ENCODE data around the gene EML4. TPM values are rescaled to one million over a fixed set of nuclear protein-coding genes. Genes with fewer than 3 reads are reported as not detected.

The EML4 gene
- total RNA-seq, 4 donors from 2014 or later = 14.5 to 23.2 (median 17.8) TPM

DNA sequence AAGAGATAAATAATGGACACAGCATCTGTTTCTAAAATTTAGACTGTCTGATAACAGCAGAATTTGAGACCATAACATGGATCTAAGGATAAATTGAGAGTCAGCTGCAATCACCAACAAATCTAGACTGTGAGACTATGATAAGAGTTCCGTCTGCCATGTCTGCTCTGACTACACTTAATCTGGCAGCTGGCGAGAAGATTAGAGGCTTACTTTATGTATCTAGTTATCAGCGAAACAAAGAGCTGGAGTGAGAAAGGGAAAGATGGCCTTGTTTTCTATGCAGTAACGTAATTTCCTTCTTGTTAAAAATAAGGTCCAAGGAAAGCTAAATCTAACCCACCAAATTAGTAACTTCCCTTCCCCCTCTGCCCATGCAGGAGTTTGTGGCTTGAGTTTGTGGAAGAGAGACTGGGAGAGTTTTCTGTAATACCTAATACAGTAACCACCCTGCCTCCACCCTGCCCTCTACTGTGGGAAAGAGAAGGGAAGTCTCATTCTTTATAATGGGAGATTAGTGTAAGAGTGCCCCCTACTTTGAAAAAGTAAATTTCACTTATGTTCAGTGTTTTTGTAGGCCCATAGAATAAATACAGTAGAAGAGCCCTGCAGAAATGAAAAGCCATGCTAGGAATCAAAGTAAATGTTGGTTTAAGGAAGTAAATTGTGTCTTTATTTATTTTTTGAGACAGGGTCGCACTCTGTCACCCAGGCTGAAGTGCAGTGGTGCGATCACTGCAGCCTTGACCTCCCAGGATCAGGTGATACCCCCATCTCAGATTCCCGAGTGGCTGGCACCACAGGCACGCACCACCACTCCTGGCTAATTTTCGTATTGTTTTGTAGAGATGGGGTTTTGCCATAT is 27.5 kb downstream of the EML4 start:
- Histone ChIP-seq H3K4me1 (peaks cover 12 to 32% (median 27%) of the 10 kb centered on the region in 4 donors), H3K36me3 (no peaks in the 10 kb centered on the region), H3K4me3 (no peak overlapping the region), H3K9me3 (no peaks in the 10 kb centered on the region), H3K27me3 (no peaks in the 10 kb centered on the region), H3K27ac (replicated peaks in 1 of 4) (no peak overlapping the region)
- WGBS = 93% methylated on average over 9 of the region's 9 CpGs
- intact Hi-C loops (cut with DNase I) = loop anchor here (5.0 kb wide), 1 partner anchor 99 kb away; no protein-coding TSS in a partner anchor
- TF ChIP-seq EP300 (IDR thresholded peaks at IDR 0.05) (no peak), POLR2A (IDR thresholded peaks at IDR 0.05; ENCODE audit: low read depth) (no peak), POLR2AphosphoS5 (IDR thresholded peaks at IDR 0.05) (no peak)
- TF ChIP-seq, protein P1, sequence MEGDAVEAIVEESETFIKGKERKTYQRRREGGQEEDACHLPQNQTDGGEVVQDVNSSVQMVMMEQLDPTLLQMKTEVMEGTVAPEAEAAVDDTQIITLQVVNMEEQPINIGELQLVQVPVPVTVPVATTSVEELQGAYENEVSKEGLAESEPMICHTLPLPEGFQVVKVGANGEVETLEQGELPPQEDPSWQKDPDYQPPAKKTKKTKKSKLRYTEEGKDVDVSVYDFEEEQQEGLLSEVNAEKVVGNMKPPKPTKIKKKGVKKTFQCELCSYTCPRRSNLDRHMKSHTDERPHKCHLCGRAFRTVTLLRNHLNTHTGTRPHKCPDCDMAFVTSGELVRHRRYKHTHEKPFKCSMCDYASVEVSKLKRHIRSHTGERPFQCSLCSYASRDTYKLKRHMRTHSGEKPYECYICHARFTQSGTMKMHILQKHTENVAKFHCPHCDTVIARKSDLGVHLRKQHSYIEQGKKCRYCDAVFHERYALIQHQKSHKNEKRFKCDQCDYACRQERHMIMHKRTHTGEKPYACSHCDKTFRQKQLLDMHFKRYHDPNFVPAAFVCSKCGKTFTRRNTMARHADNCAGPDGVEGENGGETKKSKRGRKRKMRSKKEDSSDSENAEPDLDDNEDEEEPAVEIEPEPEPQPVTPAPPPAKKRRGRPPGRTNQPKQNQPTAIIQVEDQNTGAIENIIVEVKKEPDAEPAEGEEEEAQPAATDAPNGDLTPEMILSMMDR (IDR thresholded peaks at IDR 0.05) = peak; percentile 38 to 50 (median 47)
- no peak for DNase-seq (ENCODE audit: extremely low spot score)

DNA sequence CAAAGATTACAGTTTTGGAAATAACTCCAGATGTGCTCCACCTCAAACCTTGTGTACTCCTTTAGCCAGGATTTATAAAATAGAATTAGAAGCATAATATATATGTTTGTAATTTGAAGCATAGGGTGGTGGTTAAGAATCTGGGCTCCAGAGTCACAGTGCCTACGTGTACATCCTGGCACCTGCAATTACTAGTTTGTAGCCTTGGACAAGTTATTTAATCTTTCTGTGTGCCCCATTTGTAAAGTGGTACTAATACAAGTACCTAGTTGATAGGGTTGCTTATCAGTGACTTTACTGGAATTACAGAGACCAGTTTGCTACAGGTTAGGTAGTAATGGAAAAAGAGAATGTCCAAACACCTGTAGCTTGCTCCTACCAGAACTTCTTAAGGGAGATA is 28.6 kb downstream of the EML4 start:
- H3K4me3 ChIP-seq = no peak overlapping the region
- H3K27me3 ChIP-seq = no peaks in the 10 kb centered on the region
- H3K36me3 ChIP-seq = no peaks in the 10 kb centered on the region
- no peak overlapping the region for H3K27ac ChIP-seq (replicated peaks in 1 of 4)
- H3K4me1 ChIP-seq = peaks cover 12 to 29% (median 24%) of the 10 kb centered on the region in 4 donors
- 94% methylated on average over 1 of the region's 1 CpG for WGBS
- no peak for DNase-seq (ENCODE audit: extremely low spot score)
- no peaks in the 10 kb centered on the region for H3K9me3 ChIP-seq
- TF ChIP-seq POLR2A (IDR thresholded peaks at IDR 0.05; ENCODE audit: low read depth) (no peak), EP300 (IDR thresholded peaks at IDR 0.05) (no peak), POLR2AphosphoS5 (IDR thresholded peaks at IDR 0.05) (no peak)
- TF ChIP-seq, protein P1 (IDR thresholded peaks at IDR 0.05) = no peak
- intact Hi-C loops (cut with DNase I) = loop anchor here (5.0 kb wide), 1 partner anchor 100 kb away; no protein-coding TSS in a partner anchor

- H3K27ac ChIP-seq (replicated peaks in 1 of 4) = no peak overlapping the region
- H3K9me3 ChIP-seq = no peaks in the 10 kb centered on the region
- DNase-seq (ENCODE audit: extremely low spot score) = no peak
- no peaks in the 10 kb centered on the region for H3K36me3 ChIP-seq
- peaks cover 7 to 23% (median 18%) of the 10 kb centered on the region in 4 donors for H3K4me1 ChIP-seq
- H3K27me3 ChIP-seq = no peaks in the 10 kb centered on the region
- no peak overlapping the region for H3K4me3 ChIP-seq
- intact Hi-C loops (cut with DNase I) = loop anchor here (5.0 kb wide), 1 partner anchor 101 kb away; no protein-coding TSS in a partner anchor
- TF ChIP-seq EP300 (IDR thresholded peaks at IDR 0.05) = no peak
- TF ChIP-seq, protein P1 (IDR thresholded peaks at IDR 0.05) = no peak
Measured at GRCh38 chr2:42198466-42198865, 29.3 kb downstream of the EML4 start.

DNA sequence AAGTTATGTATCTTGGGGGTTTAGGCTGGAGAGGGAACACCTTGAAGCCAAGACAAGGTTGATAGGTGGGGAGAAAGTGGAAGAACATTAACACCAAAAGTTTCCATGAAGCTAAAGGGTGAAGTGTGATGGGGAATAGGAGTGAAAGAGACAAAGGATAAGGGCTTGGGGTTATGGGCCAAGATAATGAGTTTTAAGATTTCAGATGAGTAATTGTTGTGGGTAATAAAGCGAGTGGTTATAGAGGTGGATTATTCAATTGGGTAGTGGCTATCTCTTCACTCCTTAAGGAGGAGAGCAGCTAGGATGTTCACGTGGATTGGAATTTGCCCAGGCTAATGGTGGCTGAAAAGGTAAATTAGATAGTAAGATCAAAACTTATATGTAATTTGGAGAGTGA is 29.8 kb downstream of the EML4 start:
- no peaks in the 10 kb centered on the region for H3K9me3 ChIP-seq
- no peaks in the 10 kb centered on the region for H3K36me3 ChIP-seq
- WGBS = 94% methylated on average over 2 of the region's 2 CpGs
- H3K4me3 ChIP-seq = no peak overlapping the region
- H3K27ac ChIP-seq (replicated peaks in 1 of 4) = no peak overlapping the region
- intact Hi-C loops (cut with DNase I) = loop anchor here (5.0 kb wide), 1 partner anchor 102 kb away; no protein-coding TSS in a partner anchor
- no peaks in the 10 kb centered on the region for H3K27me3 ChIP-seq
- no peak for DNase-seq (ENCODE audit: extremely low spot score)
- H3K4me1 ChIP-seq = peaks cover 3 to 17% (median 13%) of the 10 kb centered on the region in 4 donors
- TF ChIP-seq POLR2A (IDR thresholded peaks at IDR 0.05; ENCODE audit: low read depth) (no peak), EP300 (IDR thresholded peaks at IDR 0.05) (no peak), POLR2AphosphoS5 (IDR thresholded peaks at IDR 0.05) (no peak)
- TF ChIP-seq, protein P1 (IDR thresholded peaks at IDR 0.05) = no peak
